ENCODE results near the gene GOLGA8A. TPM values are rescaled to one million over a fixed set of nuclear protein-coding genes. Genes with fewer than 3 reads are reported as not detected.

GOLGA8A gene
- polyA plus RNA-seq, 2 of the 4 experiments (the other 2 are of a cell fraction) = 11.7 to 15.6 TPM

DNA sequence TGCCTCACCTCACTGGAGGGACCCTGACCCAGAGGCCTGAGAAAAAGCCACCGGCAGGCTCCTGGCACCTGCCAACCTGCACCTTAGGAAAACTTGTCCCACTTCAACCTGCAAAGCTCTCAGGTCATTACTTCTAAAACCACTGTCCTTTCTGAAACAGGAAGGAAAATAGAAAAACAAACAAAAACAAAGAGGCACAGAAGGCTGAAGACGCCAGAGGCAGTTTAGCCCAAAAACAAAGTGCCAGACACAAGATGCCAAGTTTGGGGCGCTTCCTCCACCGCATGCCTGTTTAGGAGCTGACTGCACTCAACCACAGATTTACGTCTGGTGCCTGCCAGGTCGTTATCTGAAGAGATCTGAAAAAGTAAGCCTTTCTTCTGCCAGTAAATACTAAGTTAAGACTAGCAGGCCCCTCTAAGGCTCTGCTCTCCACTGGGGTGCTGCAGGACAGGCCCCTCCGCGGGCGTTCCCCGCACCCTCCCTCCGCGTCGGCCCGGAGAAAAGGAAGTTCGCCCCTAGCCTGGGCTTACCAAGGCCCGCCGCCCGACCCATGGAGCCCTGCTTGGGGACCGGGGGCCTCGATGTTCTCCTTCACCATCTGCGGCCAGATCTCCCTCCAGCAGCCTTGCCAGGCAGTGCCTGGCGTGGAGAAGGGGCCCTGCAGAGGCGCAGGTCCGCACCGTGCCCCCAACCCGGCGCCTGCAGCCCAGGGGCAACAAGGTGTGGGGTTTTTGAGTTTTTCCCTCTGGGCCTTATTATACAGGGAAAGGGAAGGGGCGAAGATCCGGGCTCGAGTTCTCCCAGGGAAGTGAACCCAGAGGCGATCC, 1.3 kb downstream of the GOLGA8A start (continued):
- TF ChIP-seq, protein P1, sequence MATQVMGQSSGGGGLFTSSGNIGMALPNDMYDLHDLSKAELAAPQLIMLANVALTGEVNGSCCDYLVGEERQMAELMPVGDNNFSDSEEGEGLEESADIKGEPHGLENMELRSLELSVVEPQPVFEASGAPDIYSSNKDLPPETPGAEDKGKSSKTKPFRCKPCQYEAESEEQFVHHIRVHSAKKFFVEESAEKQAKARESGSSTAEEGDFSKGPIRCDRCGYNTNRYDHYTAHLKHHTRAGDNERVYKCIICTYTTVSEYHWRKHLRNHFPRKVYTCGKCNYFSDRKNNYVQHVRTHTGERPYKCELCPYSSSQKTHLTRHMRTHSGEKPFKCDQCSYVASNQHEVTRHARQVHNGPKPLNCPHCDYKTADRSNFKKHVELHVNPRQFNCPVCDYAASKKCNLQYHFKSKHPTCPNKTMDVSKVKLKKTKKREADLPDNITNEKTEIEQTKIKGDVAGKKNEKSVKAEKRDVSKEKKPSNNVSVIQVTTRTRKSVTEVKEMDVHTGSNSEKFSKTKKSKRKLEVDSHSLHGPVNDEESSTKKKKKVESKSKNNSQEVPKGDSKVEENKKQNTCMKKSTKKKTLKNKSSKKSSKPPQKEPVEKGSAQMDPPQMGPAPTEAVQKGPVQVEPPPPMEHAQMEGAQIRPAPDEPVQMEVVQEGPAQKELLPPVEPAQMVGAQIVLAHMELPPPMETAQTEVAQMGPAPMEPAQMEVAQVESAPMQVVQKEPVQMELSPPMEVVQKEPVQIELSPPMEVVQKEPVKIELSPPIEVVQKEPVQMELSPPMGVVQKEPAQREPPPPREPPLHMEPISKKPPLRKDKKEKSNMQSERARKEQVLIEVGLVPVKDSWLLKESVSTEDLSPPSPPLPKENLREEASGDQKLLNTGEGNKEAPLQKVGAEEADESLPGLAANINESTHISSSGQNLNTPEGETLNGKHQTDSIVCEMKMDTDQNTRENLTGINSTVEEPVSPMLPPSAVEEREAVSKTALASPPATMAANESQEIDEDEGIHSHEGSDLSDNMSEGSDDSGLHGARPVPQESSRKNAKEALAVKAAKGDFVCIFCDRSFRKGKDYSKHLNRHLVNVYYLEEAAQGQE (IDR thresholded peaks at IDR 0.05) = no peak
- TF ChIP-seq HES2 (IDR thresholded peaks at IDR 0.05) (no peak), ZSCAN20 (CRISPR knock-in tag; IDR thresholded peaks at IDR 0.05) (no peak), RNF2 (IDR thresholded peaks at IDR 0.05; ENCODE audit: borderline replicate concordance, low read depth) (no peak)

DNA sequence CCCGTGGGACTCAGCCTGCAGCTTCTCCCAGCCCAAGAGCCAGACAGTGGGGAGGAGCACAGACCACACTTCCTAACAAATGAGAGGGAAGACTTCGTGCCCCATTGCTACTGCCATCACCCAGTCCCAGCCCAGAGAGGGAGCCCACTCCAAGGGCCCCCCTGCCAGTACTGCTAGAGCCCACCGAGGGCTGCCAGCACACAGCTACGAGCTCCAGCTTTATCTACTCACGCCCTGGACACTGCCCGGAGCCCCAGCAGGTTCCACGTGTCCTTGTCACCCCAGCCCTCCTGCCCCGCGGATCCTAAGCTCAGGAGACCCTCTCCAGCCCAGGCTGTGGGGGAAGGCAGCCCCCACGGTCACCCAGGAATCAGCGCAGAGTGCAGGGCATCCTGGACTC, 1.9 kb downstream of the GOLGA8A start:
- peak; percentile 18 to 26; a peak in 4 of 6 replicates for ATAC-seq

More for the DNA sequence above, 1.9 kb downstream of the GOLGA8A start:
- ChIA-PET CTCF (interaction anchor here (0.8 to 1.1 kb wide), 2 partner anchors 15 to 344 kb away, joined by 3 to 4 read pairs; no protein-coding TSS in a partner anchor), POLR2A (no interaction called here)
- DNase-seq (ENCODE audit: low read depth in 1 of 2, low spot score in 1 of 2) (no peak), FAIRE-seq (no peak)
- 77% methylated on average over 11 of the region's 11 CpGs for WGBS (ENCODE audit: missing lambda C conversion rate)
- no peak overlapping the region for H3K4me3 ChIP-seq
- H3K4me1 ChIP-seq = no peaks in the 10 kb centered on the region
- H3K9me3 ChIP-seq = no peaks in the 10 kb centered on the region
- H3K4me2 ChIP-seq = no peak overlapping the region
- no peak overlapping the region for H3K27ac ChIP-seq
- TF ChIP-seq KDM1A (IDR thresholded peaks at IDR 0.05; ENCODE audit: low read depth) (no peak), RARB (CRISPR knock-in tag; IDR thresholded peaks at IDR 0.05) (no peak), SMC3 (IDR thresholded peaks at IDR 0.05) (no peak), ZNF302 (CRISPR knock-in tag; IDR thresholded peaks at IDR 0.05) (no peak), RCOR1 (IDR thresholded peaks at IDR 0.05; ENCODE audit: low read depth, low read length) (no peak), CTCF (IDR thresholded peaks at IDR 0.05) (no peak), HDAC2 (IDR thresholded peaks at IDR 0.05) (no peak), CHD2 (IDR thresholded peaks at IDR 0.05; ENCODE audit: low read length, partially characterized antibody) (no peak), ZSCAN20 (CRISPR knock-in tag; IDR thresholded peaks at IDR 0.05) (no peak), EP300 (IDR thresholded peaks at IDR 0.05) (no peak), POLR2A (IDR thresholded peaks at IDR 0.05; ENCODE audit: low read length) (no peak)
- TF ChIP-seq, protein P1 (IDR thresholded peaks at IDR 0.05) = no peak
